Testis (tissue), 3 donors: ENCODE results near the gene UTP4. TPM values are rescaled to one million over a fixed set of nuclear protein-coding genes. Genes with fewer than 3 reads are reported as not detected.

Experiments used
- DNase-seq: peaks from one replicate; pipeline ENCODE4 v3.0.0-alpha.2; 2019
- H3K27ac ChIP-seq, 2 donors: fragments of 200-600 bp; sonication (generic); one replicate each; pipeline ENCODE4 v1.5.1; 2019
- H3K27me3 ChIP-seq: fragments of 200-600 bp; sonication (generic); one replicate; pipeline ENCODE4 v1.5.1; 2019
- H3K36me3 ChIP-seq: fragments of 200-600 bp; sonication (generic); one replicate; pipeline ENCODE4 v1.5.1; 2017; ENCODE audit warnings: low read depth; ENCODE audit errors: missing control alignments
- H3K4me1 ChIP-seq: fragments of 200-600 bp; sonication (generic); one replicate; pipeline ENCODE4 v1.5.1; 2019
- H3K4me3 ChIP-seq, 2 donors: fragments of 200-600 bp; sonication (generic); one replicate each; pipeline ENCODE4 v1.5.1; 2017 to 2019
- H3K9me3 ChIP-seq: fragments of 200-600 bp; sonication (generic); one replicate; pipeline ENCODE4 v1.5.1; 2017
- POLR2A ChIP-seq: fragments of 450-650 bp; IDR thresholded peaks from one replicate; pipeline ENCODE4 v1.6.1; 2017; ENCODE audit warnings: antibody characterized with exemption, mild to moderate bottlenecking, moderate library complexity
- WGBS, 2 donors: methylation state at CpG; one replicate each; pipeline ENCODE4 v1.1.5; 2018; 5-methylcytosine and 5-hydroxymethylcytosine counted together
- intact Hi-C: fragments of 100-400 bp; cut with DNase I; formaldehyde crosslinking; loops from one replicate; pipeline ENCODE4 v1.15.1; 2023; ENCODE audit warnings: low total_unique reads
- polyA plus RNA-seq: library from polyadenylated mRNA; stranded (reverse); fragments of 350-450 nt; fragmentation: Illumina TruSeq; extraction: RNeasy Lipid Tissue Mini Kit (QIAGEN cat#74804); gene quantifications from one replicate; pipeline ENCODE4 v1.2.3, GENCODE V29; 2014; ENCODE audit warnings: low read depth, low replicate concordance; ENCODE audit not compliant: insufficient read depth
- total RNA-seq, 2 donors: library from RNA; depleted of rRNA; stranded (reverse); fragments of >200 nt; gene quantifications; one replicate each; pipeline ENCODE4 v1.2.3, GENCODE V29; 2016
- TF ChIP-seq, protein P1 (sequence below), 3 experiments: fragments of 450-650 bp in 2 of 3; fragments of 200-600 bp in 1 of 3; sonication (generic) in 1 of 3; IDR thresholded peaks; one replicate each; pipeline ENCODE4 v1.5.1; 2016 to 2019; ENCODE audit warnings: antibody characterized with exemption in 3 of 3, mild to moderate bottlenecking in 2 of 3, moderate library complexity in 1 of 3

The UTP4 gene
- total and polyA plus RNA-seq, 3 donors from 2014 or later: 72.8 to 80.5 (median 78.3) TPM

- Histone ChIP-seq H3K9me3 (no peaks in the 10 kb centered on the region), H3K27me3 (no peaks in the 10 kb centered on the region), H3K27ac (no peak overlapping the region), H3K4me3 (no peak overlapping the region), H3K36me3 (no peaks in the 10 kb centered on the region), H3K4me1 (no peaks in the 10 kb centered on the region)
- DNase-seq: no peak
- TF ChIP-seq, protein P1, sequence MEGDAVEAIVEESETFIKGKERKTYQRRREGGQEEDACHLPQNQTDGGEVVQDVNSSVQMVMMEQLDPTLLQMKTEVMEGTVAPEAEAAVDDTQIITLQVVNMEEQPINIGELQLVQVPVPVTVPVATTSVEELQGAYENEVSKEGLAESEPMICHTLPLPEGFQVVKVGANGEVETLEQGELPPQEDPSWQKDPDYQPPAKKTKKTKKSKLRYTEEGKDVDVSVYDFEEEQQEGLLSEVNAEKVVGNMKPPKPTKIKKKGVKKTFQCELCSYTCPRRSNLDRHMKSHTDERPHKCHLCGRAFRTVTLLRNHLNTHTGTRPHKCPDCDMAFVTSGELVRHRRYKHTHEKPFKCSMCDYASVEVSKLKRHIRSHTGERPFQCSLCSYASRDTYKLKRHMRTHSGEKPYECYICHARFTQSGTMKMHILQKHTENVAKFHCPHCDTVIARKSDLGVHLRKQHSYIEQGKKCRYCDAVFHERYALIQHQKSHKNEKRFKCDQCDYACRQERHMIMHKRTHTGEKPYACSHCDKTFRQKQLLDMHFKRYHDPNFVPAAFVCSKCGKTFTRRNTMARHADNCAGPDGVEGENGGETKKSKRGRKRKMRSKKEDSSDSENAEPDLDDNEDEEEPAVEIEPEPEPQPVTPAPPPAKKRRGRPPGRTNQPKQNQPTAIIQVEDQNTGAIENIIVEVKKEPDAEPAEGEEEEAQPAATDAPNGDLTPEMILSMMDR (IDR thresholded peaks at IDR 0.05): no peak
- no peak for TF ChIP-seq POLR2A
- intact Hi-C loops: loop anchor here (10.0 kb wide), 1 partner anchor 258 kb away; no protein-coding TSS in a partner anchor
- WGBS, 2 donors: 85 to 90% methylated on average over 7 of the region's 7 CpGs
Measured at GRCh38 chr16:69113216-69113615, 19.2 kb upstream of the UTP4 start.

DNA sequence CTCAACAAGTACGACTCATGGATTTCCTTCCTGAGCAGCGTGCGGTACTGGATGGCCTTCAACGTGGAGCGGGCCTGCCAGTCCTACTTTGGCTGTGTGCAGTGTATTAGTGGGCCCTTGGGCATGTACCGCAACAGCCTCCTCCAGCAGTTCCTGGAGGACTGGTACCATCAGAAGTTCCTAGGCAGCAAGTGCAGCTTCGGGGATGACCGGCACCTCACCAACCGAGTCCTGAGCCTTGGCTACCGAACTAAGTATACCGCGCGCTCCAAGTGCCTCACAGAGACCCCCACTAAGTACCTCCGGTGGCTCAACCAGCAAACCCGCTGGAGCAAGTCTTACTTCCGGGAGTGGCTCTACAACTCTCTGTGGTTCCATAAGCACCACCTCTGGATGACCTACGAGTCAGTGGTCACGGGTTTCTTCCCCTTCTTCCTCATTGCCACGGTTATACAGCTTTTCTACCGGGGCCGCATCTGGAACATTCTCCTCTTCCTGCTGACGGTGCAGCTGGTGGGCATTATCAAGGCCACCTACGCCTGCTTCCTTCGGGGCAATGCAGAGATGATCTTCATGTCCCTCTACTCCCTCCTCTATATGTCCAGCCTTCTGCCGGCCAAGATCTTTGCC, 18.0 kb upstream of the UTP4 start:
- H3K27me3 ChIP-seq: no peaks in the 10 kb centered on the region
- TF ChIP-seq POLR2A: no peak
- TF ChIP-seq, protein P1 (IDR thresholded peaks at IDR 0.05): no peak
- H3K4me1 ChIP-seq: no peaks in the 10 kb centered on the region
- no peaks in the 10 kb centered on the region for H3K9me3 ChIP-seq
- H3K27ac ChIP-seq: no peak overlapping the region
- H3K36me3 ChIP-seq: no peaks in the 10 kb centered on the region
- 90 to 93% methylated on average over 17 to 25 of the region's 25 CpGs for WGBS, 2 donors
- intact Hi-C loops: loop anchor here (10.0 kb wide), 1 partner anchor 260 kb away; no protein-coding TSS in a partner anchor
- DNase-seq: no peak
- H3K4me3 ChIP-seq: no peak overlapping the region

DNA sequence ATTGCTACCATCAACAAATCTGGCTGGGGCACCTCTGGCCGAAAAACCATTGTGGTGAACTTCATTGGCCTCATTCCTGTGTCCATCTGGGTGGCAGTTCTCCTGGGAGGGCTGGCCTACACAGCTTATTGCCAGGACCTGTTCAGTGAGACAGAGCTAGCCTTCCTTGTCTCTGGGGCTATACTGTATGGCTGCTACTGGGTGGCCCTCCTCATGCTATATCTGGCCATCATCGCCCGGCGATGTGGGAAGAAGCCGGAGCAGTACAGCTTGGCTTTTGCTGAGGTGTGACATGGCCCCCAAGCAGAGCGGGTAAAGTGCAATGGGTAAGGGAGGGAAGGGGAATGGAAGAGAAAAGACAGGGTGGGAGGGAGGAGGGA, 17.5 kb upstream of the UTP4 start:
- intact Hi-C loops: loop anchor here (10.0 kb wide), 1 partner anchor 260 kb away; no protein-coding TSS in a partner anchor
- H3K9me3 ChIP-seq: no peaks in the 10 kb centered on the region
- 96 to 99% methylated on average over 6 of the region's 6 CpGs for WGBS, 2 donors
- TF ChIP-seq, protein P1 (IDR thresholded peaks at IDR 0.05): no peak
- TF ChIP-seq POLR2A: no peak
- no peaks in the 10 kb centered on the region for H3K4me1 ChIP-seq
- H3K4me3 ChIP-seq: no peak overlapping the region
- H3K27me3 ChIP-seq: no peaks in the 10 kb centered on the region
- H3K36me3 ChIP-seq: no peaks in the 10 kb centered on the region
- no peak for DNase-seq
- H3K27ac ChIP-seq: no peak overlapping the region

GRCh38 chr16:69115361-69115760, 17.1 kb upstream of the UTP4 start:
- no peaks in the 10 kb centered on the region for H3K27me3 ChIP-seq
- no peak for DNase-seq
- H3K4me3 ChIP-seq: no peak overlapping the region
- no peaks in the 10 kb centered on the region for H3K36me3 ChIP-seq
- H3K4me1 ChIP-seq: no peaks in the 10 kb centered on the region
- 84 to 94% methylated on average over 3 to 5 of the region's 5 CpGs for WGBS, 2 donors
- no peaks in the 10 kb centered on the region for H3K9me3 ChIP-seq
- no peak for TF ChIP-seq POLR2A
- TF ChIP-seq, protein P1 (IDR thresholded peaks at IDR 0.05): no peak
- intact Hi-C loops: loop anchor here (10.0 kb wide), 1 partner anchor 261 kb away; no protein-coding TSS in a partner anchor
- H3K27ac ChIP-seq: no peak overlapping the region

DNA sequence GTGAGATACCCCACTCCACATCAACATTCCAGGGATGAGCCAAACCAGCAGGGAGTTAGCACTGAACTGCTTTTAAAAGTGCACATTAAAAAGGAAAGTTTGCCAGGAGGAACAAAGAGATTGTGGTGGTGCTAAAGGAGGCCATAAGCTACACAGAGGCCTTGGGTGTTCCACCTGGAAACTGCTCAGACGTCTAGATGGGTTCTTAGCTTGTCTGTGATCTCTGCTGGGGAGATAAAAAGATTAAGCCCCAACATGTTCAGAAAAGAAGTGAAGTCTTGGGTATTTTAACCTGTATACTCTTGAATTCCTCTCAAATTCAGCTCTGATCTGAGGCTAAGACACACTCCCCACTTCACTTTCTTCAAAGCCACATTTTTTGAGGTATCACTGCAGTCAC, 16.6 kb upstream of the UTP4 start:
- DNase-seq: no peak
- no peak for TF ChIP-seq POLR2A
- TF ChIP-seq, protein P1 (IDR thresholded peaks at IDR 0.05): no peak
- 48 to 82% methylated on average over 1 of the region's 1 CpG for whole genome bisulfite sequencing, 2 donors
- H3K27me3 ChIP-seq: no peaks in the 10 kb centered on the region
- no peak overlapping the region for H3K4me3 ChIP-seq
- H3K27ac ChIP-seq: no peak overlapping the region
- no peaks in the 10 kb centered on the region for H3K36me3 ChIP-seq
- no peaks in the 10 kb centered on the region for H3K9me3 ChIP-seq
- intact Hi-C loops: loop anchor here (10.0 kb wide), 1 partner anchor 261 kb away; no protein-coding TSS in a partner anchor
- H3K4me1 ChIP-seq: no peaks in the 10 kb centered on the region
